K562 (cell line): Measurements from ENCODE around the gene IFT172. TPM values are rescaled to one million over a fixed set of nuclear protein-coding genes. Genes with fewer than 3 reads are reported as not detected.

Experiments used
- CBFA2T2 ChIP-seq: fragments of 450-650 bp; conservative IDR thresholded peaks from 2 replicates; pipeline ENCODE4 v1.6.1; 2017; ENCODE audit warnings: mild to moderate bottlenecking
- ESRRB ChIP-seq: fragments of 250-450 bp; sonication (Bioruptor Pico); IDR thresholded peaks from 2 replicates; pipeline ENCODE4 v1.5.0; 2020; ENCODE audit warnings: mild to moderate bottlenecking, moderate library complexity, borderline replicate concordance
- GABPB2 ChIP-seq: fragments of 250-450 bp; sonication (Bioruptor Pico); conservative IDR thresholded peaks from 2 replicates; pipeline ENCODE4 v1.5.1; 2021; ENCODE audit warnings: mild to moderate bottlenecking
- HDAC8 ChIP-seq: fragments of 450-650 bp; IDR thresholded peaks from 2 replicates; pipeline ENCODE4 v1.6.1; 2016; ENCODE audit warnings: mild to moderate bottlenecking, missing genetic modification characterization, moderate library complexity, missing compliant biosample characterization
- KAT2B ChIP-seq: IDR thresholded peaks from one replicate; pipeline ENCODE4 v1.6.1; 2012; ENCODE audit warnings: low read depth, mild to moderate bottlenecking, control low read depth, inconsistent platforms, low read length, moderate library complexity
- KLF6 ChIP-seq: fragments of 250-450 bp; sonication (Bioruptor Pico); IDR thresholded peaks from 2 replicates; pipeline ENCODE4 v1.4.0; 2020; ENCODE audit warnings: mild to moderate bottlenecking, moderate library complexity, borderline replicate concordance
- MTA3 ChIP-seq: fragments of 450-650 bp; formaldehyde crosslinking; IDR thresholded peaks from 2 replicates; pipeline ENCODE4 v1.6.1; 2017; ENCODE audit warnings: mild to moderate bottlenecking, borderline replicate concordance
- NFIX ChIP-seq: fragments of 250-450 bp; sonication (Bioruptor Pico); IDR thresholded peaks from 2 replicates; pipeline ENCODE4 v1.4.0; 2020; ENCODE audit warnings: low read depth, mild to moderate bottlenecking, moderate library complexity
- RBBP5 ChIP-seq: fragments of 200-600 bp; sonication (generic); IDR thresholded peaks from 2 replicates; pipeline ENCODE4 v1.6.1; 2012; ENCODE audit warnings: borderline replicate concordance, mild to moderate bottlenecking, low read length, control low read depth, inconsistent platforms; ENCODE audit not compliant: insufficient read depth, poor library complexity, severe bottlenecking
- RBFOX2 ChIP-seq: fragments of 200-400 bp; formaldehyde crosslinking; IDR thresholded peaks from 2 replicates; pipeline ENCODE4 v1.6.1; 2017; ENCODE audit warnings: low read depth, mild to moderate bottlenecking, low read length, moderate library complexity
- RBM22 ChIP-seq: fragments of 200-400 bp; formaldehyde crosslinking; IDR thresholded peaks from 2 replicates; pipeline ENCODE4 v1.6.1; 2018; ENCODE audit warnings: low read length, low read depth; ENCODE audit not compliant: poor library complexity, severe bottlenecking
- SREBF2 ChIP-seq: sonication (generic); formaldehyde crosslinking; IDR thresholded peaks from 2 replicates; pipeline ENCODE4 v1.4.0; 2020; ENCODE audit warnings: mild to moderate bottlenecking, missing genetic modification reagents
- XRCC4 ChIP-seq: IDR thresholded peaks from one replicate; pipeline ENCODE4 v1.6.1; 2011; ENCODE audit not compliant: insufficient read depth, insufficient read length; ENCODE audit errors: extremely low read depth
- ZKSCAN1 ChIP-seq: fragments of 150-350 bp; IDR thresholded peaks from 2 replicates; pipeline ENCODE4 v1.6.1; 2016; ENCODE audit warnings: low read depth, low read length
- ZKSCAN8 ChIP-seq: fragments of 200-800 bp; sonication (Bioruptor generic); IDR thresholded peaks from 2 replicates; pipeline ENCODE4 v1.6.1; 2016; ENCODE audit warnings: missing genetic modification characterization, missing compliant biosample characterization
- ZNF224 ChIP-seq: sonication (generic); formaldehyde crosslinking; IDR thresholded peaks from 2 replicates; pipeline ENCODE4 v1.8.0; 2022; ENCODE audit warnings: mild to moderate bottlenecking, missing genetic modification reagents
- ZNF232 ChIP-seq: sonication (generic); formaldehyde crosslinking; IDR thresholded peaks from 2 replicates; pipeline ENCODE4 v1.8.0; 2022; ENCODE audit warnings: mild to moderate bottlenecking, missing genetic modification reagents
- ZNF764 ChIP-seq: fragments of 250-450 bp; sonication (Bioruptor Pico); IDR thresholded peaks from 2 replicates; pipeline ENCODE4 v1.4.0; 2020; ENCODE audit warnings: low read depth, mild to moderate bottlenecking, moderate library complexity
- polyA plus RNA-seq, 8 experiments: library from polyadenylated mRNA; depleted of rRNA in 4 of 8; stranded (reverse) in 5 of 8; unstranded in 3 of 8; fragments of >200 nt; fragmentation: Nextera tagmentation in 2 of 8; fragmentation: Illumina TruSeq in 1 of 8; extraction: Ambion mirVana in 2 of 8; extraction: Trizol in 1 of 8; gene quantifications; 2 replicates each; pipeline versions ENCODE4 v1.2.1 to v1.2.3, GENCODE V29; 2011 to 2014; ENCODE audit warnings: inconsistent platforms in 1 of 8, missing spikeins in 1 of 8
- total RNA-seq, 7 experiments: library from RNA; depleted of rRNA in 6 of 7; stranded (reverse); fragments of >200 nt in 6 of 7; fragmentation: Illumina TruSeq in 2 of 7; extraction: Trizol in 2 of 7; gene quantifications; 2 replicates each; pipeline versions ENCODE4 v1.2.1 to v1.2.3, GENCODE V29; 2011 to 2021; ENCODE audit warnings: low replicate concordance in 1 of 7
- TF ChIP-seq, protein P1 (sequence below): fragments of 250-450 bp; sonication (Bioruptor Pico); IDR thresholded peaks from 2 replicates; pipeline ENCODE4 v1.5.0; 2020; ENCODE audit warnings: mild to moderate bottlenecking, borderline replicate concordance
- TF ChIP-seq, protein P2 (sequence below): sonication (generic); formaldehyde crosslinking; IDR thresholded peaks from 2 replicates; pipeline ENCODE4 v1.9.0; 2022; ENCODE audit warnings: mild to moderate bottlenecking, missing genetic modification reagents
- TF ChIP-seq, protein P3 (sequence below): fragments of 450-650 bp; conservative IDR thresholded peaks from 2 replicates; pipeline ENCODE4 v1.6.1; 2016; ENCODE audit warnings: missing genetic modification characterization, low read depth, mild to moderate bottlenecking, missing compliant biosample characterization, moderate library complexity

Gene IFT172
- total and polyA plus RNA-seq, 9 of the 15 experiments (the other 6 are each of a cell fraction or from before 2014, with no cell fraction given) = 5.6 to 19.1 (median 13.5) TPM

DNA sequence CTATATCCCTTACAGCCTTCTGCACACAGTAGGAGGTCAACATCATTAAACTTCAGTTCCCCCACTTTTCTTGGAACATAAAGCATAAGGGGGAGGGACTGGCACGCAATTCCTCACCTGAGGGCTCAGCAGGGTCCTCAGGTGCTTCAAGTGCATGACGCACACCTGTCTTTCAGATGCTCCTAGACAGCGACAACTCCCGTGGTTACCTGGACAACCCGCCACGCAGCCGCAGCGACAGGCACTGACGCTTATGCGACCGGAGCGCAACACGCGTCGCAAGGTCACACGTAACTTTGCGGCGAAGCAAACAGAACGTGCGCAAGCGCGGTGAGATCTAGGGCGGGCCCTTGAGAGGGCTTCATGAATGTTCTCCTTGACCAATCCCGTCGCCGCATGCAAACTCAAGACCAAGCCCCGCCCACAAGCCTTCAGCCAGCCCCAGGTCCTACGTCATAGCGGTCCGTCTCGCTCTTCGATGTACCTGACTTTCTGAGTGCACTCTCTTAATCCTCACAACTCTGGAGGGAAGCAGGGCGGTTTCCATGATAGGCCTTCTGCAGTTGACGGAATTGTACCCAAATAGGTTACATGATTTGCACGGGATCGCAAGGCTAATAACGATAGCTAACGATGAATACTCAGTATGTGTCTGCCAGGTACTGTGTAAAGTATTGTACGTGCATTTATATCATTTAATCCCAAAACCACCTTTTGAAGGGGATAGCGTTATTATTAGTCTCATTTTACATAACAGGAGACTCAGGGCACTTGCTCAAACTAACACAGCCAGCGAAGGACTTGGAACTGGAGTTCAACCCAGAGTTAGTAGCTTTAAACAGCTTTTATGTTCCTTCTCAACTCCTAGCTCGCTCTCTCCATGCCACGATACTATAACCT, at the start of gene IFT172 (continued):
- TF ChIP-seq MTA3 (peak; percentile 63), ZNF232 (CRISPR knock-in tag) (no peak), ESRRB (CRISPR knock-in tag) (no peak), KLF6 (no peak), XRCC4 (no peak), GABPB2 (no peak), ZKSCAN8 (CRISPR knock-in tag) (no peak), KAT2B (no peak), ZKSCAN1 (peak; percentile 99), RBFOX2 (peak; percentile 69), ZNF224 (CRISPR knock-in tag) (no peak), NFIX (no peak), SREBF2 (CRISPR knock-in tag) (no peak), HDAC8 (no peak), CBFA2T2 (no peak), ZNF764 (CRISPR knock-in tag) (no peak), RBM22 (no peak), RBBP5 (peak; percentile 77)
- TF ChIP-seq, protein P1, sequence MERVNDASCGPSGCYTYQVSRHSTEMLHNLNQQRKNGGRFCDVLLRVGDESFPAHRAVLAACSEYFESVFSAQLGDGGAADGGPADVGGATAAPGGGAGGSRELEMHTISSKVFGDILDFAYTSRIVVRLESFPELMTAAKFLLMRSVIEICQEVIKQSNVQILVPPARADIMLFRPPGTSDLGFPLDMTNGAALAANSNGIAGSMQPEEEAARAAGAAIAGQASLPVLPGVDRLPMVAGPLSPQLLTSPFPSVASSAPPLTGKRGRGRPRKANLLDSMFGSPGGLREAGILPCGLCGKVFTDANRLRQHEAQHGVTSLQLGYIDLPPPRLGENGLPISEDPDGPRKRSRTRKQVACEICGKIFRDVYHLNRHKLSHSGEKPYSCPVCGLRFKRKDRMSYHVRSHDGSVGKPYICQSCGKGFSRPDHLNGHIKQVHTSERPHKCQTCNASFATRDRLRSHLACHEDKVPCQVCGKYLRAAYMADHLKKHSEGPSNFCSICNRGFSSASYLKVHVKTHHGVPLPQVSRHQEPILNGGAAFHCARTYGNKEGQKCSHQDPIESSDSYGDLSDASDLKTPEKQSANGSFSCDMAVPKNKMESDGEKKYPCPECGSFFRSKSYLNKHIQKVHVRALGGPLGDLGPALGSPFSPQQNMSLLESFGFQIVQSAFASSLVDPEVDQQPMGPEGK = peak; percentile 61; the same call in 1 of the 2 replicates
- TF ChIP-seq, protein P2, sequence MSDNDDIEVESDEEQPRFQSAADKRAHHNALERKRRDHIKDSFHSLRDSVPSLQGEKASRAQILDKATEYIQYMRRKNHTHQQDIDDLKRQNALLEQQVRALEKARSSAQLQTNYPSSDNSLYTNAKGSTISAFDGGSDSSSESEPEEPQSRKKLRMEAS (CRISPR knock-in tag) = peak; percentile 96
- TF ChIP-seq, protein P3, sequence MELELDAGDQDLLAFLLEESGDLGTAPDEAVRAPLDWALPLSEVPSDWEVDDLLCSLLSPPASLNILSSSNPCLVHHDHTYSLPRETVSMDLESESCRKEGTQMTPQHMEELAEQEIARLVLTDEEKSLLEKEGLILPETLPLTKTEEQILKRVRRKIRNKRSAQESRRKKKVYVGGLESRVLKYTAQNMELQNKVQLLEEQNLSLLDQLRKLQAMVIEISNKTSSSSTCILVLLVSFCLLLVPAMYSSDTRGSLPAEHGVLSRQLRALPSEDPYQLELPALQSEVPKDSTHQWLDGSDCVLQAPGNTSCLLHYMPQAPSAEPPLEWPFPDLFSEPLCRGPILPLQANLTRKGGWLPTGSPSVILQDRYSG (tag) = peak; percentile 75; the same call in 1 of the 2 replicates
